GM12891 (cell line): Measurements from ENCODE around the gene APBA3.

Experiments used
- POLR2A ChIP-seq: IDR thresholded peaks from 2 replicates; pipeline ENCODE4 v1.6.1; 2011; ENCODE audit warnings: low read depth, low read length, control low read depth
- POLR2AphosphoS5 ChIP-seq: IDR thresholded peaks from 2 replicates; pipeline ENCODE4 v1.6.1; 2011; ENCODE audit warnings: low read depth, low read length, control low read depth
- SPI1 ChIP-seq: IDR thresholded peaks from 2 replicates; pipeline ENCODE4 v1.6.1; 2011; ENCODE audit warnings: low read depth, low read length, control low read depth
- TAF1 ChIP-seq: IDR thresholded peaks from 2 replicates; pipeline ENCODE4 v1.6.1; 2011; ENCODE audit warnings: low read depth, low read length, control low read depth

DNA sequence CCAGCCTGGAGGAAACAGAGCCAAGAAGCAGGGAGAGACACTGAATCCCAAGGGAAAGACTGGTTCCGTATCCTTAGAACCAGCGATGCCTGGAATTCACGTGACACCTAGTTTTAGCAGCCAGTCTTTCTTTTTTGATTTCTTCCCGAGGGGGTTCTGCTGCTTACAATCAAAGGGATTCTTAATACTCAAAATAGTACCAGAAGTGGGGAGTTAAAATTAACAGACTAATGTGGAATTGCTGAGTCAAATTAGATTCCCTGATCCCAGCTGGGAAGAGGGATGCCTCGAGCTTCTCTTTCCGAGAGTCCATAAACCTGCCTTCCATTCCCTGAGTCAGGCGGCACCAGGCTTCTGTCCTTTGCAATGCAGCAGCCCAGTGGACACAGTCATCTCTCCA, 29.4 kb upstream of the APBA3 start:
- no peak for TF ChIP-seq POLR2A
- no peak for TF ChIP-seq TAF1
- no peak for TF ChIP-seq POLR2AphosphoS5
- TF ChIP-seq SPI1: no peak
